ENCODE data around the gene ILKAP. TPM values are rescaled to one million over a fixed set of nuclear protein-coding genes. Genes with fewer than 3 reads are reported as not detected.

ILKAP gene
- total and polyA plus RNA-seq, 2 of the 4 experiments (the other 2 are of a cell fraction): 13.3 to 44.2 TPM

DNA sequence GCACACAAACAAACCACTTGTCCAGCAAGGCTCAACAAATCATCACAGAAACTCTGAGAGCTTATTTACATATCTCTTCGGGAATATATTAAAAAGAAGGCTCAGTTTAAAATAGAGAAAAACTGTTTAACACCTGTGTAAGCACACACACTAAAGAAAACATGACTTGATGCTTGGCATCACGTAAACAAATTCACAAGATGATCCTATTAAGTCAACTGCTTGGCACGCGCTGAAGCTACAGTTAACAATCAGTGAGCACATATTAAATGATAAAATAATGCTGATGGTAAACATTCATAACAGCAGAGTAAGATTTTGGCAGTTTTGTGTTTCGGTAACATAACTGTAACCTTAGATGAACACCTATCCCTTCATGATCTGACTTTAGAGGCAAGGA lies 40.7 kb upstream of the ILKAP start:
- no peak overlapping the region for H2BK20ac ChIP-seq (ENCODE audit: low read depth, low read length)
- CTCF ChIA-PET: interaction anchor here (0.7 to 1.3 kb wide), 2 partner anchors 15 to 300 kb away, joined by 3 read pairs; no protein-coding TSS in a partner anchor
- POLR2A ChIA-PET (ENCODE audit: unreplicated experiment): no interaction called here
- H2BK120ac ChIP-seq (ENCODE audit: low read depth, low read length): no peak overlapping the region
- H4K20me1 ChIP-seq (ENCODE audit: insufficient read depth, low read length): no peaks in the 10 kb centered on the region
- no peak overlapping the region for H4K8ac ChIP-seq (ENCODE audit: low read depth in 2 of 2, low read length in 2 of 2)
- DNase-seq (no peak), ATAC-seq (ENCODE audit: low read depth) (no peak)
- H3K23ac ChIP-seq (ENCODE audit: low read depth, low read length): no peak overlapping the region
- in situ Hi-C loops (cut with MboI; ENCODE audit: low sequenced_read_pairs): no loop called here
- no peak overlapping the region for H3K4me3 ChIP-seq (ENCODE audit: insufficient read depth, low read depth, low read length)
- no CpG with 5 or more reads among the region's 5 CpGs for WGBS, 2 experiments (ENCODE audit: extremely low coverage in 2 of 2, insufficient read length in 1 of 2)
- intact Hi-C loops (cut with micrococcal nuclease): no loop called here
- H3K18ac ChIP-seq (ENCODE audit: low read depth, low read length): no peak overlapping the region
- H4K91ac ChIP-seq (ENCODE audit: insufficient read depth, low read depth, low read length): no peak overlapping the region
- H2BK5ac ChIP-seq (ENCODE audit: low read depth, low read length, poor library complexity, severe bottlenecking): no peak overlapping the region
- peaks cover 9% of the 10 kb centered on the region for H3K27me3 ChIP-seq (ENCODE audit: control insufficient read depth, insufficient read depth, low read length)
- H3K4me1 ChIP-seq (ENCODE audit: control insufficient read depth, insufficient read depth, low read length): no peaks in the 10 kb centered on the region
- no peak overlapping the region for H2AFZ ChIP-seq (replicated peaks; ENCODE audit: low read length, poor library complexity)
- no peak overlapping the region for H3K27ac ChIP-seq (ENCODE audit: insufficient read depth, low read length)
- no peak overlapping the region for H3K9ac ChIP-seq (ENCODE audit: low read depth, low read length)
- no peak overlapping the region for H3K14ac ChIP-seq (replicated peaks; ENCODE audit: low read depth, low read length)
- H2AK9ac ChIP-seq (replicated peaks; ENCODE audit: low read depth, low read length, poor library complexity): no peak overlapping the region
- H4K5ac ChIP-seq (ENCODE audit: low read depth, low read length): no peak overlapping the region
- H3K4ac ChIP-seq (ENCODE audit: low read depth, low read length): no peak overlapping the region
- dilution Hi-C loops (cut with HindIII; ENCODE audit: low sequenced_read_pairs, unreplicated experiment): no loop called here
- H3K79me1 ChIP-seq (ENCODE audit: low read depth in 1 of 2, low read length in 2 of 2): no peaks in the 10 kb centered on the region
- no TSS peak for BruUV-seq (replicated peaks)
- H2AK5ac ChIP-seq (ENCODE audit: low read depth, low read length): no peak overlapping the region
- H3K9me1 ChIP-seq (ENCODE audit: insufficient read depth, low read length): no peaks in the 10 kb centered on the region
- H2BK15ac ChIP-seq (ENCODE audit: low read depth, low read length): no peak overlapping the region
- peaks cover 4% of the 10 kb centered on the region; the same call in 1 of the 2 replicates for H3K36me3 ChIP-seq (ENCODE audit: control insufficient read depth, insufficient read depth, low read length)
- no peak overlapping the region for H3K4me2 ChIP-seq (ENCODE audit: low read depth, low read length)
- no peaks in the 10 kb centered on the region for H3K9me3 ChIP-seq (ENCODE audit: control insufficient read depth, insufficient read depth, low read length)
- TF ChIP-seq RCOR1 (IDR thresholded peaks at IDR 0.05; ENCODE audit: insufficient replicate concordance, low read length): no peak
- TF ChIP-seq FOS (IDR thresholded peaks at IDR 0.05; ENCODE audit: low read depth, low read length): no peak
- TF ChIP-seq BHLHE40 (IDR thresholded peaks at IDR 0.05; ENCODE audit: low read depth, low read length): no peak
- TF ChIP-seq MAFK (IDR thresholded peaks at IDR 0.05; ENCODE audit: low read depth, low read length): no peak
- TF ChIP-seq MXI1 (IDR thresholded peaks at IDR 0.05; ENCODE audit: borderline replicate concordance, low read depth, low read length): no peak
- TF ChIP-seq, protein P1, sequence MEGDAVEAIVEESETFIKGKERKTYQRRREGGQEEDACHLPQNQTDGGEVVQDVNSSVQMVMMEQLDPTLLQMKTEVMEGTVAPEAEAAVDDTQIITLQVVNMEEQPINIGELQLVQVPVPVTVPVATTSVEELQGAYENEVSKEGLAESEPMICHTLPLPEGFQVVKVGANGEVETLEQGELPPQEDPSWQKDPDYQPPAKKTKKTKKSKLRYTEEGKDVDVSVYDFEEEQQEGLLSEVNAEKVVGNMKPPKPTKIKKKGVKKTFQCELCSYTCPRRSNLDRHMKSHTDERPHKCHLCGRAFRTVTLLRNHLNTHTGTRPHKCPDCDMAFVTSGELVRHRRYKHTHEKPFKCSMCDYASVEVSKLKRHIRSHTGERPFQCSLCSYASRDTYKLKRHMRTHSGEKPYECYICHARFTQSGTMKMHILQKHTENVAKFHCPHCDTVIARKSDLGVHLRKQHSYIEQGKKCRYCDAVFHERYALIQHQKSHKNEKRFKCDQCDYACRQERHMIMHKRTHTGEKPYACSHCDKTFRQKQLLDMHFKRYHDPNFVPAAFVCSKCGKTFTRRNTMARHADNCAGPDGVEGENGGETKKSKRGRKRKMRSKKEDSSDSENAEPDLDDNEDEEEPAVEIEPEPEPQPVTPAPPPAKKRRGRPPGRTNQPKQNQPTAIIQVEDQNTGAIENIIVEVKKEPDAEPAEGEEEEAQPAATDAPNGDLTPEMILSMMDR (conservative IDR thresholded peaks at IDR 0.05; ENCODE audit: low read depth, low read length): no peak
- TF ChIP-seq, protein P2, sequence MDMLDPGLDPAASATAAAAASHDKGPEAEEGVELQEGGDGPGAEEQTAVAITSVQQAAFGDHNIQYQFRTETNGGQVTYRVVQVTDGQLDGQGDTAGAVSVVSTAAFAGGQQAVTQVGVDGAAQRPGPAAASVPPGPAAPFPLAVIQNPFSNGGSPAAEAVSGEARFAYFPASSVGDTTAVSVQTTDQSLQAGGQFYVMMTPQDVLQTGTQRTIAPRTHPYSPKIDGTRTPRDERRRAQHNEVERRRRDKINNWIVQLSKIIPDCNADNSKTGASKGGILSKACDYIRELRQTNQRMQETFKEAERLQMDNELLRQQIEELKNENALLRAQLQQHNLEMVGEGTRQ (IDR thresholded peaks at IDR 0.05; ENCODE audit: low read depth, low read length): no peak
- no peak for TF ChIP-seq MAZ (IDR thresholded peaks at IDR 0.05; ENCODE audit: borderline replicate concordance, low read depth, low read length)
- TF ChIP-seq NFE2L2 (IDR thresholded peaks at IDR 0.05; ENCODE audit: low read depth, low read length): no peak
- H3K56ac ChIP-seq (ENCODE audit: extremely low read depth, insufficient read depth, low read length): no peak overlapping the region
